Neuronal stem cell (in vitro differentiated cells): ENCODE measurements around the gene ZFR2.

Source experiments
- DNase-seq: peaks from one replicate; pipeline ENCODE4 v3.0.0-alpha.2; 2013; ENCODE audit warnings: low spot score
- H2AFZ ChIP-seq: one replicate; pipeline ENCODE4 v1.6.1; 2013; ENCODE audit warnings: mild to moderate bottlenecking, low read length, inconsistent platforms
- H2AK5ac ChIP-seq: 2 replicates; pipeline ENCODE4 v1.6.1; 2013; ENCODE audit warnings: low read depth, mild to moderate bottlenecking, inconsistent platforms, low read length, moderate library complexity, mixed read lengths
- H2BK120ac ChIP-seq: 2 replicates; pipeline ENCODE4 v1.6.1; 2013; ENCODE audit warnings: low read depth, mild to moderate bottlenecking, inconsistent platforms, low read length, moderate library complexity, mixed read lengths
- H2BK12ac ChIP-seq: one replicate; pipeline ENCODE4 v1.6.1; 2013; ENCODE audit warnings: low read length, inconsistent platforms
- H2BK15ac ChIP-seq: 2 replicates; pipeline ENCODE4 v1.6.1; 2013; ENCODE audit warnings: mild to moderate bottlenecking, low read length, inconsistent platforms, mixed read lengths
- H2BK5ac ChIP-seq: one replicate; pipeline ENCODE4 v1.6.1; 2013; ENCODE audit warnings: inconsistent platforms, mild to moderate bottlenecking, low read length, moderate library complexity
- H3K14ac ChIP-seq: one replicate; pipeline ENCODE4 v1.6.1; 2013; ENCODE audit warnings: low read length, inconsistent platforms
- H3K18ac ChIP-seq: 2 replicates; pipeline ENCODE4 v1.6.1; 2013; ENCODE audit warnings: low read length, inconsistent platforms
- H3K23ac ChIP-seq: 2 replicates; pipeline ENCODE4 v1.6.1; 2013; ENCODE audit warnings: low read depth, mild to moderate bottlenecking, mixed read lengths, low read length, inconsistent platforms; ENCODE audit not compliant: poor library complexity
- H3K27ac ChIP-seq: replicated peaks from 3 replicates; pipeline ENCODE4 v1.5.1; 2013; ENCODE audit warnings: low read length, inconsistent platforms
- H3K27me3 ChIP-seq, 3 experiments: 2 replicates each; pipeline ENCODE4 v1.6.1; 2013; ENCODE audit warnings: low read length in 3 of 3, mild to moderate bottlenecking in 2 of 3, inconsistent platforms in 1 of 3, low read depth in 1 of 3, mixed read lengths in 1 of 3, moderate library complexity in 1 of 3; ENCODE audit not compliant: control insufficient read depth in 3 of 3, insufficient read depth in 3 of 3
- H3K36me3 ChIP-seq, 2 donors: replicated peaks in 1 of 2; 2 replicates each; pipeline ENCODE4 v1.6.1; 2013; ENCODE audit warnings: low read length in 2 of 2; ENCODE audit not compliant: control insufficient read depth in 2 of 2, insufficient read depth in 2 of 2
- H3K4ac ChIP-seq: 2 replicates; pipeline ENCODE4 v1.6.1; 2013; ENCODE audit warnings: inconsistent platforms, mild to moderate bottlenecking, low read length, moderate library complexity
- H3K4me1 ChIP-seq, 2 donors: 1 replicate in 1 of 2; 2 replicates in 1 of 2; pipeline ENCODE4 v1.6.1; 2013; ENCODE audit warnings: low read length in 2 of 2, low read depth in 1 of 2; ENCODE audit not compliant: control insufficient read depth in 2 of 2, insufficient read depth in 1 of 2
- H3K4me2 ChIP-seq: one replicate; pipeline ENCODE4 v1.6.1; 2013; ENCODE audit warnings: mild to moderate bottlenecking, low read length, inconsistent platforms; ENCODE audit not compliant: insufficient read depth, poor library complexity, severe bottlenecking
- H3K4me3 ChIP-seq, 2 donors: 2 replicates each; pipeline ENCODE4 v1.5.1; 2013; ENCODE audit warnings: low read length in 2 of 2, mild to moderate bottlenecking in 2 of 2, inconsistent platforms in 1 of 2, moderate library complexity in 1 of 2
- H3K79me1 ChIP-seq: one replicate; pipeline ENCODE4 v1.6.1; 2013; ENCODE audit warnings: low read depth, mild to moderate bottlenecking, inconsistent platforms, low read length, moderate library complexity
- H3K9ac ChIP-seq: one replicate; pipeline ENCODE4 v1.6.1; 2013; ENCODE audit warnings: mild to moderate bottlenecking, low read depth, low read length, inconsistent platforms; ENCODE audit not compliant: poor library complexity
- H3K9me3 ChIP-seq, 2 donors: replicated peaks in 1 of 2; 2 replicates each; pipeline versions ENCODE3 to v1.6.1; 2013; ENCODE audit warnings: low read length in 2 of 2, mild to moderate bottlenecking in 2 of 2, inconsistent platforms in 1 of 2, low read depth in 1 of 2, mixed read lengths in 1 of 2, moderate library complexity in 1 of 2; ENCODE audit not compliant: control insufficient read depth in 2 of 2, insufficient read depth in 1 of 2
- H4K8ac ChIP-seq: one replicate; pipeline ENCODE4 v1.6.1; 2013; ENCODE audit warnings: low read depth, mild to moderate bottlenecking, inconsistent platforms, low read length, moderate library complexity
- H4K91ac ChIP-seq: one replicate; pipeline ENCODE4 v1.6.1; 2013; ENCODE audit warnings: low read length, low read depth, mild to moderate bottlenecking, inconsistent platforms; ENCODE audit not compliant: poor library complexity
- WGBS, 2 donors: extraction: QIAGEN DNeasy Blood & Tissue Kit; methylation state at CpG; one replicate each; pipeline ENCODE4 v1.1.7; 2013; ENCODE audit warnings: missing lambda C conversion rate in 2 of 2, mixed read lengths in 1 of 2; ENCODE audit not compliant: insufficient read length in 2 of 2, insufficient replicate concordance in 1 of 2; ENCODE audit errors: extremely low coverage in 2 of 2; 5-methylcytosine and 5-hydroxymethylcytosine counted together

ZFR2 gene

DNA sequence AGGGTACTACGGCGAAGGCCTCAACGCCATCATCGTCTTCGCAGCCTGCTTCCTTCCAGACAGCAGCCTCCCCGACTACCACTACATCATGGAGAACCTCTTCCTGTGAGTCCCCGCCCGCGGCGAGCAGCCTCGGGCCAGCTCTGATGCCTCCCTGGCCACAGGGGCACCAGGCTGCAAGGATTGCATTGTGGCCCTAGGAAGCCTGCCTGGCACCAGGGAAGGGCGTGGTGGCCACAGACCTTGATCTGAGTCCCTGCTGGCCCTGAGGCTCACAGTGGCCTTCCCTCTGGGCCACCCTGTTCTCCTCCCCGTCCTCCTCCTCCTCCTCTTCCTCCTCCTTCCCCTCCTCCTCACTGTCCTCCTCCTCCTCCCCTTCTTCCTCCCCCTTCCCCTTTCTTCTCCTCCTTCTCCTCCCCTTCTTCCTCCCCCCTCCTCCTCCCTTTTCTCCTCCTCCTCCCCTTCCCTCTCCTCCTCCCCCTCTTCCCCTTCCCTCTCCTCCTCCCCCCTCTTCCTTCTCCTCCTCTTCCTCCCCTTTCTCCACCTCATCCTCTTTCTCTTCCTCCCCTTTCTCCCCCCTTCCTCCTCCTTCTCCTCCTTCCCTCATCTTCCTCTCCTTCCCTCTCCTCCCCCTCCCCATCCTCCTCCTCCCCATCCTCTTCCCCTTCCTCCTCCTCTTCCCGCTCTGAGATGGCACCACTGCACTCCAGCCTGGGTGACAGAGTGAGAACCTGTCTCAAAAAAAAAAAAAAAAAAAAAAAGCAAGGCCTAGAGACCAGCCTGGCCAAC lies 39.6 kb upstream of the ZFR2 start:
- H3K79me1 ChIP-seq, result no peaks in the 10 kb centered on the region
- no peaks in the 10 kb centered on the region for H3K27me3 ChIP-seq
- H3K4ac ChIP-seq, result no peak overlapping the region
- H2BK15ac ChIP-seq, result no peak overlapping the region
- H3K36me3 ChIP-seq, result peaks cover 30% of the 10 kb centered on the region in 2 donors
- peaks cover 14 to 15% of the 10 kb centered on the region in 2 donors for H3K9me3 ChIP-seq
- H3K4me2 ChIP-seq, result no peak overlapping the region
- no peak overlapping the region for H3K4me3 ChIP-seq
- no peak overlapping the region for H4K8ac ChIP-seq
- H3K9ac ChIP-seq, result peak overlapping the region; percentile 60
- H3K18ac ChIP-seq, result no peak overlapping the region
- peak overlapping the region; percentile 85 for H3K23ac ChIP-seq
- H3K27ac ChIP-seq, result no peak overlapping the region
- no peak overlapping the region for H2AFZ ChIP-seq
- no peak for DNase-seq
- no peak overlapping the region for H2BK5ac ChIP-seq
- H3K14ac ChIP-seq, result no peak overlapping the region
- no CpG with 5 or more reads among the region's 14 CpGs for WGBS, 2 donors
- no peaks in the 10 kb centered on the region for H3K4me1 ChIP-seq
- H2BK12ac ChIP-seq, result no peak overlapping the region
- H2BK120ac ChIP-seq, result no peak overlapping the region
- H4K91ac ChIP-seq, result no peak overlapping the region
- no peak overlapping the region for H2AK5ac ChIP-seq

DNA sequence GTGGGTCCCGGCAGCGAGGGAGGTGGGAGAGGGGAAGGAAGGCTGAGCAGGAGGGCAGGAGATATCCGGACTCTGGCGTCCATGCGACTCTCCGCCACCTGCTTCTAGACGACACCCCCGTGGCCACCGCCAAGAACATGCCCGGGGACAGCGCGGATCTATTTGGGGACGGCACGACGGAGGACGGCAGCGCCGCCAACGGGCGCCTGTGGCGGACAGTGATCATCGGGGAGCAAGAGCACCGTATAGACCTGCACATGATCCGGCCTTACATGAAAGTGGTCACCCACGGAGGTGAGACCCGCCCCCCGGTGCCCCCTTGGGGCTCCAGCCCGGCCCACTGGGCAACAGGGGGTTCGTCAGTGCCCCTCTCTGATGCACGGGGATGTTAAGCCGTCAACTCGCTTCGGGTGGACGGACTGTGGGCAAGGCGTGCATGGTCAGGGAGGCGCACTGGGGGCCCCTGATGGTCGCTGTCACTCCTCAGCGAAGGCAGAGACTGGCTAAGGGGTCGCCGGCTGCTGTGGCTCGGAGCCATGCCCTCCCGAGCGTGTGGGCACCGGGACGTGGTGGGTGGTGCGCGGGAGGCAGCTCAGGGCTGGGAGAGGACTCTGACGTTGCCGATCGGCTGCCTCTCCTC lies 38.9 kb upstream of the ZFR2 start:
- H2AFZ ChIP-seq, result no peak overlapping the region
- H2BK15ac ChIP-seq, result no peak overlapping the region
- H3K14ac ChIP-seq, result peak overlapping the region; percentile 38
- H3K27ac ChIP-seq, result no peak overlapping the region
- WGBS, 2 donors, result no CpG with 5 or more reads among the region's 50 CpGs
- no peak overlapping the region for H3K18ac ChIP-seq
- peak overlapping the region; percentile 37 for H2AK5ac ChIP-seq
- no peak overlapping the region for H2BK120ac ChIP-seq
- no peaks in the 10 kb centered on the region for H3K79me1 ChIP-seq
- no peaks in the 10 kb centered on the region for H3K4me1 ChIP-seq
- no peaks in the 10 kb centered on the region for H3K27me3 ChIP-seq
- H3K4me3 ChIP-seq, result no peak overlapping the region
- H3K4me2 ChIP-seq, result no peak overlapping the region
- H3K9ac ChIP-seq, result no peak overlapping the region
- H3K23ac ChIP-seq, result peak overlapping the region; percentile 85
- H2BK5ac ChIP-seq, result peak overlapping the region; percentile 24
- no peak overlapping the region for H3K4ac ChIP-seq
- H4K91ac ChIP-seq, result no peak overlapping the region
- peaks cover 14 to 15% of the 10 kb centered on the region in 2 donors for H3K9me3 ChIP-seq
- H3K36me3 ChIP-seq, result peaks cover 30 to 32% of the 10 kb centered on the region in 2 donors
- no peak overlapping the region for H2BK12ac ChIP-seq
- H4K8ac ChIP-seq, result no peak overlapping the region
- DNase-seq, result no peak

DNA sequence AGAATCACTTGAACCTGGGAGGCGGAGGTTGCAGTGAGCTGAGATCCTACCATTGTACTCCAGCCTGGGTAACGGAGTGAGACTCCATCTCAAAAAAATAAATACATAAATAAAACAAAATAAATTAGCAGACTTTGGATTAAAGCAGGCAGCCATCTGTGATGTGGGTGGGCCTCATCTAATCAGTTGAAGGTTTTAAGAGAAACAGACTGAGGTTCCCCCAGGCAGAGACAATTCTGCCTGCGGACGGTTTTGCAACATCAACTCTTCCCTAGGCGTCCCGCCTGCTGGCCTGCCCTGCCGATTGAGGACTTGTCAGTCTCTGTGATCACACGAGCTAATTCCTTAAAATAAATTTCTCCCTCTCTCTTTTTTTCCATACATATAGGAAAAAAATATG lies 35.4 kb upstream of the ZFR2 start:
- H4K91ac ChIP-seq, result no peak overlapping the region
- H3K4ac ChIP-seq, result no peak overlapping the region
- peaks cover under 1 to 2% of the 10 kb centered on the region in 2 donors for H3K9me3 ChIP-seq
- H3K14ac ChIP-seq, result no peak overlapping the region
- H3K4me3 ChIP-seq, result no peak overlapping the region
- no peak overlapping the region for H2BK12ac ChIP-seq
- no peak overlapping the region for H3K9ac ChIP-seq
- no peak overlapping the region for H3K4me2 ChIP-seq
- no CpG with 5 or more reads among the region's 8 CpGs for WGBS, 2 donors
- H2AFZ ChIP-seq, result no peak overlapping the region
- H3K23ac ChIP-seq, result no peak overlapping the region
- no peaks in the 10 kb centered on the region for H3K27me3 ChIP-seq
- H2BK5ac ChIP-seq, result no peak overlapping the region
- DNase-seq, result no peak
- peaks cover 17 to 21% of the 10 kb centered on the region in 2 donors for H3K36me3 ChIP-seq
- H3K79me1 ChIP-seq, result no peaks in the 10 kb centered on the region
- no peak overlapping the region for H3K18ac ChIP-seq
- no peaks in the 10 kb centered on the region for H3K4me1 ChIP-seq
- H2BK120ac ChIP-seq, result no peak overlapping the region
- H2AK5ac ChIP-seq, result no peak overlapping the region
- no peak overlapping the region for H4K8ac ChIP-seq
- no peak overlapping the region for H2BK15ac ChIP-seq
- H3K27ac ChIP-seq, result no peak overlapping the region

DNA sequence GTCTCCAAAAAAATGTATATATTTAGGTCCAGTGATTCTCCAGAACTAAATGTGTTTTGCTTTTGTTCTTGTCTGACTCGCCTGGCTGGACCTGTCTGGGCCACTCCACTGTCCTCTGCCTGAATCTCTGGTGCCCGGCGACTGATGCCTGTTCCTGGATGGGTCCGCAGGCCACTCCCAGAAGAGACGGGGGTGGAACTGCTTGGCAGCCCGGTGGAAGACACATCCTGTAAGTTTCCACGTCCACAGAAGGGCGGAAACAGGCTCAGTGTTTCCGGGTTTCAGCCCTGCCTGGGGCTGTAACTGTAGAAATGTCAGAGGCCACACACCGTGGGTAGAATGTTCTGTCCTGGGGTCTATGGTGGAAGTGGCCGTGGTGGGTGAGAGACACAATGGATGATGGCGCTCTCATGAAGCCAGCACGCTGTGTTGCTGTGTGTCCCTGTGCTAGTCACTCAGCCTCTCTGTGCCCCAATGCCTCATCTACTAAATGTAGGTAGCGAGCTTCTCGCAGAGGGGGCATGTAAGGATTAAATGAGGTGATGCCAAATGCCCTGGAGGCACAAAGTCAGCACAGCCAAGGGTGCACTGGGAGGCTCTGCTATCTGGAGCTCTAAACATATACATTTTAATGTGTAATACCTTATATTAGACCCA lies 33.6 kb upstream of the ZFR2 start:
- no peak for DNase-seq
- Histone ChIP-seq H4K8ac (no peak overlapping the region), H3K4me3 (no peak overlapping the region), H3K79me1 (no peaks in the 10 kb centered on the region), H3K23ac (no peak overlapping the region), H3K9me3 (peaks cover 5 to 6% of the 10 kb centered on the region in 2 donors), H2BK120ac (no peak overlapping the region), H3K4ac (no peak overlapping the region), H3K27me3 (no peaks in the 10 kb centered on the region), H2BK12ac (no peak overlapping the region), H3K9ac (no peak overlapping the region), H3K18ac (no peak overlapping the region), H3K4me2 (no peak overlapping the region), H2AK5ac (no peak overlapping the region), H3K14ac (no peak overlapping the region), H2AFZ (no peak overlapping the region), H4K91ac (no peak overlapping the region), H3K4me1 (no peaks in the 10 kb centered on the region), H3K36me3 (peaks cover 13 to 15% of the 10 kb centered on the region in 2 donors), H2BK5ac (no peak overlapping the region), H3K27ac (no peak overlapping the region), H2BK15ac (no peak overlapping the region)
- WGBS, 2 donors, result no CpG with 5 or more reads among the region's 15 CpGs
